ENCODE data around the gene NDUFV2.

NDUFV2 gene

DNA sequence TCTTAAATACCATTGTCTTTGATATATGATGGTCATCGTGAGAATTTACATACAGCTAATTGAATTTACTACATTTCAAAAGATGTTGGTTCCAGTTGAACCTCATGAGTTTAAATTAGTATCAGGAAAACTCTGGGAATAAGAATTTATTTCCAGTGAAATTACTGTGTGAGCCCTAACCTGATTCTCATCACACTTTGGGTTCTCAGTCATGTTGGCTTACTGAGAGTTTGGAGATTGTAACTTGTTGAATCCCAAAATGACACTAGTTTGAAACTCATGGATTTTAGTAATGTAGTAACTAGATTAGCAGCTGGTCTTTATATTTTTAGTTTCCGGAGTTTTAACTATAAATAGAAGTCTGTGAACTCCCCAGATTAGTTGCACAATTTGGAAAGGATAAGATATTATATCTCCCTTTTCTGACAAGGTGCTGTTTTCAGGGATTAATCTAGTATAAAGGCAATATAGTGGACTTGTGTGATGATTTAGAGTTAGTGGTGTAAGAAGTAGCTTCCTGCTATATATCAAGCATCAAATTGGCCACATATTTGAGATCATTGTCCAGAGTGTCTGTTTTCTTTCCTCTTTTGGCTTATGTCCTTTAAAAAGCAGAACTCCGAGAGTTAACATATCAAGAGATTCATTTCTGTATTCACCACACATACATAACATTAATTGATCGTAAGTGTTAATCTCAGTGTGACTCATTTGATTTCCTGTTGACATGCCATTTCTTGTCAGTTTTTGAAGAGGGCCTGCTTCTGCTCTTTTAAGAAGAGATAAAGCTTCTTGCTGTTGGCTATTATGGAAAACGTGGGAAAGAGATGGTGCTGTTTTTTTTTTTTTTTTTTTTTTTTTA, 15.7 kb downstream of the NDUFV2 start:
- no peak for DNase-seq (ENCODE audit: low read depth)
- H3K4me3 ChIP-seq (ENCODE audit: low read length), result no peak overlapping the region
- TF ChIP-seq, protein P1, sequence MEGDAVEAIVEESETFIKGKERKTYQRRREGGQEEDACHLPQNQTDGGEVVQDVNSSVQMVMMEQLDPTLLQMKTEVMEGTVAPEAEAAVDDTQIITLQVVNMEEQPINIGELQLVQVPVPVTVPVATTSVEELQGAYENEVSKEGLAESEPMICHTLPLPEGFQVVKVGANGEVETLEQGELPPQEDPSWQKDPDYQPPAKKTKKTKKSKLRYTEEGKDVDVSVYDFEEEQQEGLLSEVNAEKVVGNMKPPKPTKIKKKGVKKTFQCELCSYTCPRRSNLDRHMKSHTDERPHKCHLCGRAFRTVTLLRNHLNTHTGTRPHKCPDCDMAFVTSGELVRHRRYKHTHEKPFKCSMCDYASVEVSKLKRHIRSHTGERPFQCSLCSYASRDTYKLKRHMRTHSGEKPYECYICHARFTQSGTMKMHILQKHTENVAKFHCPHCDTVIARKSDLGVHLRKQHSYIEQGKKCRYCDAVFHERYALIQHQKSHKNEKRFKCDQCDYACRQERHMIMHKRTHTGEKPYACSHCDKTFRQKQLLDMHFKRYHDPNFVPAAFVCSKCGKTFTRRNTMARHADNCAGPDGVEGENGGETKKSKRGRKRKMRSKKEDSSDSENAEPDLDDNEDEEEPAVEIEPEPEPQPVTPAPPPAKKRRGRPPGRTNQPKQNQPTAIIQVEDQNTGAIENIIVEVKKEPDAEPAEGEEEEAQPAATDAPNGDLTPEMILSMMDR (conservative IDR thresholded peaks at IDR 0.05; ENCODE audit: low read depth, low read length), result no peak

DNA sequence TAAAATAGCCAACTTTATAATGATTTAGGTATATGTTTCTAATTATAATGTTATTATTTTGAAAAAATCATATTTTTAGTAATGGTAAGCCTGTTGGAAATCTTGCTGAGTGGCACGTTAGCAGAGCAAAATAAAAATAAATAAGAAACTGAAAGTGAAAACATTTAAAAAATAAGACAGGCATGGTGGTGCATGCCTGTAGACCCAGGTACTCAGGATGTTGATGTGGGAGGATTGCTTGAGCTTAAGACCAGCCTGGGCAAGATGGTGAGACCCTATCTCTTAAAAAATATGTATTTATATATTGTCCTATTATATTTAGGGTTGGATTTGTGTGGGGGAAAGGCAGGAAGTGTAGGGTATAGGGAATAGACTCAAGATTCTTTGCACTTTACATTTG, 18.3 kb downstream of the NDUFV2 start:
- no peak overlapping the region for H3K4me3 ChIP-seq (ENCODE audit: low read length)
- TF ChIP-seq, protein P1 (conservative IDR thresholded peaks at IDR 0.05; ENCODE audit: low read depth, low read length), result no peak
- no peak for DNase-seq (ENCODE audit: low read depth)

GRCh38 chr18:9123520-9123919, 21.0 kb downstream of the NDUFV2 start:
- H3K4me3 ChIP-seq (ENCODE audit: low read length), result no peak overlapping the region
- TF ChIP-seq, protein P1 (conservative IDR thresholded peaks at IDR 0.05; ENCODE audit: low read depth, low read length), result no peak
- DNase-seq (ENCODE audit: low read depth), result no peak

GRCh38 chr18:9124824-9125223, 22.3 kb downstream of the NDUFV2 start:
- no peak overlapping the region for H3K4me3 ChIP-seq (ENCODE audit: low read length)
- DNase-seq (ENCODE audit: low read depth), result no peak
- TF ChIP-seq, protein P1 (conservative IDR thresholded peaks at IDR 0.05; ENCODE audit: low read depth, low read length), result no peak

DNA sequence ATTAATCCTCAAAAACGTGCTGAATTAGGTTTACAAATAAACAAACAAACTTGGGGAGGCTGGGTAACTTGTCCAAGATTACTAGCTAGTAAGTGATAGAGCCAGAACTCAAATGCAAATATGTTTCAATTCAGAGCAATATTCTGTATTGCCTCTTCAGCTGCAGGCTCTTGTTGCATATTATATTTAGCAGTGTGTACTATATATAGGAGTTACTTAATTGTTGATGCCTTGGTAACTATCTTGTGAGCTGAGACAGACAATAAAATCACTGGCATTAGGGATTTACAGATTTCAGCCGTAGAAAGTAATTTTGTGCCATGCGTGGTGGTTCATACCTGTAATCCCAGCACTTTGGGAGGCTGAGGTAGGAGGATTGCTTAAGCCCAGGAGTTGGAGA, 23.8 kb downstream of the NDUFV2 start:
- H3K4me3 ChIP-seq (ENCODE audit: low read length), result no peak overlapping the region
- TF ChIP-seq, protein P1 (conservative IDR thresholded peaks at IDR 0.05; ENCODE audit: low read depth, low read length), result no peak
- DNase-seq (ENCODE audit: low read depth), result no peak

DNA sequence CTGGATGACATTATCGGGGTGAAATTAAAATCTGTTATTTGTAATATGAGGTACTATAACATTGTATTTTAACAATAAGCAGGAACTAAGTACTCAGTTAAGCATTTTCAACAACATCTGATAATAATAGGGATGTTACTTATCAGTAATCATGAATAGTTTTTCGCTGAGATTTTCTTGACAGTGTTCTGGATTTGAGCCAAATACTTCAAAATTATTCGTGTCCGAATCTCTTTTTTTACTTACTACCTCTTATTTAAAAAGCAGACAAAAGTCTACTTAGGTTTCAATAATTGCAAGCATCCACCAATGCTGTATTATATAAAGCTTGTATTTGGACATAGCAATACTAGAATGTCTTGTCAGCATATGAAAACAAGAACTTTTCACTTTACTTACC, 27.7 kb downstream of the NDUFV2 start:
- TF ChIP-seq, protein P1 (conservative IDR thresholded peaks at IDR 0.05; ENCODE audit: low read depth, low read length), result no peak
- no peak overlapping the region for H3K4me3 ChIP-seq (ENCODE audit: low read length)
- no peak for DNase-seq (ENCODE audit: low read depth)

- TF ChIP-seq, protein P1 (conservative IDR thresholded peaks at IDR 0.05; ENCODE audit: low read depth, low read length), result no peak
Observed at GRCh38 chr18:9130806-9131205, 28.3 kb downstream of the NDUFV2 start.

More at GRCh38 chr18:9130806-9131205, 28.3 kb downstream of the NDUFV2 start:
- H3K4me3 ChIP-seq (ENCODE audit: low read length), result no peak overlapping the region
- no peak for DNase-seq (ENCODE audit: low read depth)
